CD4-positive, alpha-beta T cell treated with Interleukin-6 at 100 ng/mL for 8 hours (primary cell): Measurements from ENCODE around the gene MLKL.

Experiments used
- DNase-seq: peaks from one replicate; pipeline ENCODE4 v3.0.0-alpha.2; 2020; ENCODE audit warnings: mixed read lengths, low spot score

Gene MLKL

DNA sequence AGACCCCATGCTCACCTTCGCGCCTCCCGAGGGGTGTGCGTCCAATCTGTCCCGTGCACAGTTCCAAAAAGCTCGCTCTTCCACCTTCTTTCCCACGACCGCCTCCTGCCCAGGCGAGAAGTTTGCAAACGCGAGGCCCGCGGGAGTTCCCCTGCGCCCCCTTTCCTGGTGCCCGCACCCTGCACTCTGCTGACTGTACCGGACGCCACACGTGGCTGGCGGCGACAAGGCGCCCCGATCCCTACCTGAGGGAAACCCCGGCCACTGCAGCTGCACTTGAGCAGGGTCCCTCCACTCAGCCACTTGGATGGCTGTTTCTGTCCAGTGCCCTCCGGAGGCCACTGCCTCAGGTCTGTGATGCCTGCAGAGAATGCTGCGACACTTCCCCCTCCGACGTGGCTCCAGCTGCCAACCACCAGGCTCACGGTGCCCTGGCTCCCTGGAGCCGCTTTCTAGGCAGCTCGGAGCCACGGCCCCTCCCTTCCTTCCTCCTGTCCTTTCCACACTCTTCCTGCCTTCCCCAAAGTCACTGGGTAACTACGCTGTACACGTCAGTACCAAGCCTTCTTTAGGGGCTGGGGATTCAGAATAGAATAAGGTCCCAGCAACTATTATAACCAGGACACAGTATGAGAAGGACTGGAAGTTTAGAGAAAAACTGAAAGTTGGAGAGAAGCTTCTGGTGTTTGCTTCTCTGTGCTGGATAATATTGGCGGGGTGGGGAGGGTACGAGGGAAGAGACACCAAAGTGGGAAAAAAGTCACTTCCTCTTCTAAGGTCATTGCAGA, at the start of gene MLKL:
MLKL (minus strand) TSS at position 425 of the 788 bp plus-strand sequence. CDS start 5,105 bp downstream, outside the sequence.
- DNase-seq: peak; percentile 51

DNA sequence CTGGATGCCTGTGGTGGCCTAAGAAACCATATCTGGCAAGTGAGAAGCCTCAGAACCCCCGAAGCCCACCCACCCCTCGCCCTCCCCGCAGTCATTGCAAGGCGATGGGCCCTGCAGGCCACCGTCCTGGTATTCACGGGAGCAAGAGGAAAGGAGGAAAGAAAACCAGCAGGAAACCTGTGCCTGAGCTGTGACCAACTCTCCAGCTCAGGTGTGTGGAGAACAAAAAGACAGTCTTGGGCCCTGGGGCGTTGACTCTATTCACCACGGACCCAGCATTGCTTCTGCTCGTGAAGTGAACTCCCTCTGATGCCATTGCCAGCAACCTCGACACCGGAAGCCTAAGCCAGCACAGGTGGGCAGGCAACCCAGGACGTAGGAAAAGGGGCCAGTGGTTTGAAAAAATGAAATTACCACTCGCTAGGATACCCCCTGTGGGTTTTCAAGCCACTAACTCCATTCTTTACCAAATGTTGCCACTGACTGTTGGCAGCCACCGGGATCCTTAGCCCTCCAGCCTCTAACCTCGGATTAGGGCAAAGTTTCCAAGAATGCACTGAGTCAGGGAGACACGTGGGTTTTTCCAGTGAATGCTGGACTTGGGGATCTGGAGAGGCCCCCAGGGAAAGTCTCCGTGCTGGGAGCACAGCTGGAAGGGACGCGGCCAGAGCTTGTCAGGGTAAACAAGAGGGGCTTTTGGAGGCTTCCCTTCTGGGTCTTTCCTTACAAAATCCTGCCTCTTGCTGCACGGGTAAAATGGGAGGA, 48.8 kb upstream of the MLKL start:
- no peak for DNase-seq

DNA sequence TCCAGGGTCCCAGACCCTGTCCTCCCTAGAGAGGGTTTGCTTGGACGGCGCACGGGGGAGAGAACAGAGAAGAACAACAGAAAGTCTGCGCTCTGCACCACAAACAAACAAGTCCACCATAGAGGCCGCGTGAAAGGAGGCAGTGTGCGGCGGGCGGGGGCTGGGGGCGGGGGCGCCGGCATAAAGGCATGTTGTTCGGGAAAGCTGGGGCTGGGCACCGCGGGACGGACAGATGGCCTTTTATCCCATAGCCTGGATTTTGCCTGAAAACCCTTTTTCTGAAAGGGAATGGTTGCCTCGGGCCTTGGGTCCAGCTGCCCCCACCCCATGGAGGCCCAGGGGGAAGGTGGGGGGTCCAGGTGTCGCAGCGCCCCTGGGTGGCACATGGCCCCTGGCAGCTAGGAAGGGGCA, 48.0 kb upstream of the MLKL start:
- no peak for DNase-seq

DNA sequence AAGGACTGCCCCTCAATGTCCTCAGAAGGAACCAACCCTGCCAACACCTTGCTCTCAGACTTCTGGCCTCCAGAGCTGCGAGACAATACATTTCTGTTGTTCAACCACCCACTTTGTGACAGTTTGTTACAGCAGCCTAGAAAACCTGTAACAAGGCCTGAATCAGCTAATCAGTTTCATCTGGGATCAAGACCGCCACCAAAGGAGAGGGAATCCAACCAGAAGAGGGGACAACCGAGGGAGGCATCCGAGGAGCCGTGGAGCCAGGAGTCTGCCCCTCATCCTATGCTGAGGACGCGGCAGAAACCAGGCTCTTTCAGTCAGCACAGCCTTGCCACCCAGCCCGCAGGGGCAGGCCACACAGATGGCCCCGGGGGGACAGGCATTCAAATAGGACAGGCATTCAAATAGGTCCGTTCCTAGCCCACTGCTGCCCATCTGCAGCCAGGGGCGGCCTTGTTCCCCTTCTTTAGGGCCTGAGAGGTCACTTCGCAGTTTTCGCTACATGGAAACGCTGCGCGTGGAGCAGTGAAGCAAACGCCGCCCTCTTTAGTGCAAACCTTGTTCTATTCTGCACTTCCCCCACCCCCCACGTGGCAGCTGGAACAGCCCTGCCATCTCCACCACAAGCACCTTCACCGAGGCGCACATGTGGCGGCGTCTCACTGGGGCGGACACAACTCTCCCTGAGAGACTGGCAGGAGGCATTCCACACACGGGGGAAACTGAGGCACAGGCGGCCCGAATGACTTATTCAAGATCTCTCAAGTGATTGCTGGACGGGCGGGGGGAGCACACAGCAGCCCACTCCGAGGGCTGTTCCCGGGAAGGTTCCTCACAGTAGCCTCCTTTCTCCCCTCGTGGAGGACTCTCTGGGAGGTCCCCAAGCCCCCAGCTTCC, 47.3 kb upstream of the MLKL start:
- no peak for DNase-seq

DNA sequence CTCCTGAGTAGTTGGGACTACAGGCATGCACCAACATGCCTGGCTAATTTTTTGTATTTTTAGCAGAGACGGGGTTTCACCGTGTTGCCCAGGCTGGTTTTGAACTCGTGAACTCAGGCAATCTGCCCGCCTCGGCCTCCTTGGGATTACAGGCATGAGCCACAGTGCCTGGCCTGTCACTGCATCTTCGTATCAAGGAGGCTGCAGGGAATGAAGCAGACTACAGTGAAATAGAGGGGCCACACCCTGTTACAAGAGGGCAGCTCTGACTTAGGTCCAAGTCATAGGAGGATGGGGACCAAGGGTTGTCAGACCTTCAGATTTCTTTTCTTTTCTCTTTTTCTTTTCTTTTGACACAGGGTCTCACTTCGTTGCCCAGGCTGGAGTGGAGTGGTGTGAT, 45.3 kb upstream of the MLKL start:
- no peak for DNase-seq

DNA sequence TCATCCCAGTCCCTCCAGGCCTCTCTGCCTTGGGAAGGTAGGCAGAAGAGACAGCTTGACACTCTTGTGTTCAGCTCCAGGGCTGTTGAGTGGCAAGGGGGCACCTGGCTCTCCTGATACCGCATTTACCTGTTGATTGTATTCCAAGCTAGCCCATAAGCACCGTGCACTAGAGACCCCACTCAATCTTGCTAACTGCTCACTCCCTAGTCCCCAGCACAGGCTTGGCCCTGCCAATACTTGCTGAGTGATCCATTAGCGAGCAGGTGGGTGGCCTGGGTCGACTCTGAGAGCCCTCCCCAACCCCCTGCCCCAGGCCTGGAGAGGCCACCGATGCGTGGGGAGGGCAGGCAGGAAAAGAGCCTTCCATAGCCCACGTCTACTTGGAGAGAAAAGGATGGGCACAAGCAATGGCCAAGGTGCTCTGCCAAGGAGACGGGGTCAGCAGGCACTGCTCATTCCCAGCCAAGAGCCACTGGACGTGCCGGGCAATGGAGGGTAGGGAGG, 44.5 kb upstream of the MLKL start:
- no peak for DNase-seq

DNA sequence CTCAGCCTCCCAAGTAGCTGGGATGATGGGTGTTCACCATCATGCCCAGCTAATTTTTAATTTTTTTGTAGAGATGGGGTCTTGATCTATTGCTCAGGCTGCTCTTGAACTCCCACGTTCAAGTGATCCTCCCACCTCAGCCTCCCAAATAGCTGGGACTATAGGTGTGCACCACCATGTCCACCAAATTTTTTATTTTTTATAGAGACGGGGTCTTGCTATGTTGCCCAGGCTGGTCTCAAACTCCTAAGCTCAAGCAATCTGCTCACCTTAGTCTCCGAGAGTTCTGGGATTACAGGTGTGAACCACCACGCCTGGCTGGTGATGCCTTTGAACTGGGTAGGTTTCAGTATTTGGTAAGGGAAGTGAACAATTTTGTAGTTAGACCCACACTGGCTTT, 43.9 kb upstream of the MLKL start:
- no peak for DNase-seq

DNA sequence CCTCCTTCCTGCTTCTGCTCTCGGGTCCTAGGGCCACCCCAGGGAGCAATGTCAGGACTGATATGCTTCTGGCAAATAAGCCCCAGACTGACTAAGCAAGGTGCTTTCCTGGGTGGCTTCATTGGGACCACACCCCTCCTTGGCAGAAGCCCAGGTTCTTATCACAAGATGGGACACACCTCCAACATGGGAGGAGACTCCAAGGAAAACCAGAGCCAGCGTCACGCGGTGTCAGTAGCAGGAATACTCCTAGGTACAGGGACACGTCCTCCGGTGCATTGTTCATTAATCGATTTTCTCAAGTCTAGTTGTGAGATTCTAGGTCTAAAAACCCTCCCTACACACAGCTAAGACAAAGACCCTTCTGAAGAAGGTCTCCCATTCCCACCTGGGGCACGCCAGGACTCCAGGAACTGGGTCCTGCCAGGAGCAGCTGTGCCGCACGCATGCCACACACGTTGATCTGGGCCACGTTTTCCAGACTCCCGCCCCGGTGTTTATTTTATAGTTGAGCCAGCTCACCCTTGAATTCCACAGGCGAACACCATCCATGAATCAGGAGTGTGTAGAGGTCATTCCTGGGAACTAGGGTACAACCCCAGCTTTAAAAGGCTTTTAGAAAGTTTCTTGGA, 43.1 kb upstream of the MLKL start:
- no peak for DNase-seq

DNA sequence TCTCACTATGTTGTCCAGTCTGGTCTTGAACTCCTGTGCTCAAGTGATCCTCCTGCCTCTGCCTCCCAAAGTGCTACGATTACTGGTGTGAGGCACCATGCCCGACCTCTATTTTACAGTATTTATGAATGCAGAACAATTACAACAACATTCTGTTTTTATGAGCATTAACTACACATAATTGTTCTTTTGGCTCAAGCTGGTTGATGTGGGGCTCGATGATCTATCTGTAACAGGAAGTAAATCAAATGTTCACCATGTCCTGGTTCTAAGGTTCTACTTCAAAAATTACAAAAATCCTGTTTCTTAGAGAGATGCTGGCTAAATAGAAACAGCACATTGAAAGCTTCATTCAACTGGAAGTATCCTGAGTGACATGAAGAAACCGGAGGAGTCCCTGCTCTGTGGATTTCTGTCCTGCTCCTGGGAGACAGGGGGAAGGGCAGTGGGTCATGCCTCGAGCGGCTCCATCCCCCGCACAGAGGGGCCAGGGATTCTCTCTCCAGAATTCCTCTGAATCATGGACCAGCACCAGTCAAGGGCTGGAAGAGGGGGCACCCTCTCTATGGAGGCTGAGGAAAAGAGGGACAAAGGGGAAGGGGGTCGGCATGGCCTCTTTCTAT, 42.5 kb upstream of the MLKL start:
- DNase-seq: no peak

DNA sequence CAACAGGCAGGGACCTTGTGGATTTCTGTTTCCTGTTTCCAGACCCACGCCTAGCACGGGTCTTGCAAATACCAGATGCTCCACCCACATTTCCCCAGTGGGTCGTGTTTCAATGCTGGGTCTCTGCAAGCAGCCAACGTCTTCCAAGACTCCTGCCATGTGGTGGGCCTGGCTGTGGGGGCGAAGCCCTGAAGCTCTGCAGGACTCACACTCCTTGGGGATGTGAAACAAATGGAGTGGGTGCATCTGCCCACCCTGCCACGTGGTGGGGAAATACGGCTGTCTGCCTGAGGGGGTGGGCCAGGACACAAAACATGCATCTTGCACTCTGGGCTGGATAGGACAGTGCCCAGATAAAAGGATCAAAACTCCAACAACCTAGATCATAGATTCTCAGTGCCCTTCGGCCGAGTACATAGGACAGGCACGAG, 41.4 kb upstream of the MLKL start:
- DNase-seq: no peak

DNA sequence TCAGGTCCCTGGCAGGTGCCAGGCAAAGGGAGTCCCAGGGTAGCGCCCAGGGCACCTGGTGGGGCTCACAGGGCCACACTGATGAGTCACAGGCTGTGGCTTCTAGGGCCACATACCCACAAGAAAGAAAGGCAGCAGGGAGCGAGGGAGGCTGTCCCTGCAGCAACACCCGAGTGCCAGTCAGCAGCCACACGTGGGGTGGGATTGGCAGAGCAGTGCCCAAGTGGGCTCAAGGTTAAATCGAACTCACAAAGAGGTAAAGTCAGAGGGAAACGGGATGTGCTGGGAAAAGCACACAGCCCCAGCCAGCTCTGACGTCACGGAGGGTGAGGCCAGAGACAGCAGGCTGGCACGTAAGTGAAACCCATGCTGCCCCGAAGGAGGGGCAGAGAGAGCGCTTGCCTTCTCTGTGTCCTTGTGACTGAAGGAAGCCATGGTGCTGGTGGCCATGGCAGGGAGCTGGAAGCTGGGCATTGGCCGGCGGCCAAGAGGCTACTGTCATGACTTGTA, 40.2 kb upstream of the MLKL start:
- DNase-seq: no peak

DNA sequence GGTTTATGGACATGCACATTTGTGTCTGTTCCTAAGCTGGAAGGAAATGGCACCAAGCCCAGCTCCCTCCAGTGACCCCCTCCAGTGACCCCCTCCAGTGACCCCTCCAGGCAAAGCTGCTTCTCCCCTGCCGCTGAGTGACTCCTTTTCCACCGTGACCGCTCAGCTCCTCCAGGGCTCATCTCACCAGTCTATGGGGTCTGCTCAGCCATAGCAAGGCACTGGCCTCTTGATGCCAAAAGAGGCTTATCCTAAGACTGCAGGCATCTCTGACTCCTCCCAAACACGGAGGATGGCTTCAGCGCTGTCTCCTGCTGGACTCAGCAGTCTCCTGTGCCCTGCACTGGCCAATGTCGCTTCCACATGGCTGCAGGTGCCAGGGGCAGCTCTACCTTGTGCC, 38.6 kb upstream of the MLKL start:
- no peak for DNase-seq

DNA sequence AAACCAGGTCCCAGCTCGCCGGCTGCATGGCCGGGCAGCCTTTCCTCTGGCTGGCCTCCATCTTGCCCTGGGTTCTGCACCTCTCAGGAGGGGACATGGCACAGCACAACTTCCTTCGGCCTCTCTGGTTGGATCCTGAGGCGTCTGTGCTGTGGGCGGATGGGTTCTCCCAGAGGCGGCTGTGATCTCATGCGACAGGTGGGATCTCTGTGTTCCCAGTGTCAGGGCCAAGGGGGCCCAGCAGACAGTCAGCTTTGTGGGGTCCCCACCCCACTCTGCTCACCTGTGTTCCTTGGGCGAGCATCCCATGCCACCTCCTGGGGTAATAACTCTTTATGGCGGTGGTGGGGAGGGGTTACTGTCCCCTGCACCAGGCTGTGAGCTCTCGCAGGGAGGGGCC, 38.2 kb upstream of the MLKL start:
- no peak for DNase-seq

DNA sequence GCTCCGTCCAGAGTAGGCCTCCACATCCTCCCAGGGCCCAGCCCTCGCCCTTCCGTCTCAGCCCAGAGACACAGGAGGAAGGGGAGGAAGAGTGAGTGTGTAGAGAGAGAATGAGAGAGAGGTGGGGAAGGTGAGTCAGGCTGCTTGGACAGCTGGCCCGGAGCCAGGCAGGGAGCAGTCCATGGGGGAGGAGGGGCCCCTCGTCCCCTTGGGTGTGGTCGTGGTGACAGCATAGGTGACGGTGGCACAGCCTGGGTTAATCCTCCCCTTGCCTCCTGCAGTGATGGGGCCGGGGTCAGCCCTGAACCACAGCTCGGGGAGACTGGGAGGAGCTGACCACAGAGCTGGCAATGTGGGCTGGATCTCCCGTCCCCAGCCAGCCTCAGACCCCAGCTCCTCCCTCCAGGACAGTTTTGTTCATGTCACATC, 37.5 kb upstream of the MLKL start:
- no peak for DNase-seq

DNA sequence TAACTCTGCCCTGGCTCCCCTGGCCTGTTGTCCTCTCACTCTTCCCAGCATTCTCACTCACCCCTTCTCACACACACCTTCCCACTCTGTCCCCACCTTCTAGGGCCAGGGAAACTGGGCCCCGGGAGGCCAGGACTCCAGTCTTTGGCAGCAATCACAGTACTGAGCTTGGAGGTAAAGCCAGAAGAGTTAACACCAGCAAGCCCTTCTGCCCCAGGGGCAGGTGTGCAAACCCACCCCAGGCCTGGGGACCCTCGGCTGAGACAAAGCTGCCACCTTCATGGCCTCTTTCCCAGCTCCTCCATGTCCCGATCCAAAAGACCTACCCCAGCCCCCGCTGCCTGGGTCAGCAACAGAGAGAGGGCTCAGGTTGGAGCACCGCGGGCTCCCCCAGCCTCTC, 36.9 kb upstream of the MLKL start:
- no peak for DNase-seq

DNA sequence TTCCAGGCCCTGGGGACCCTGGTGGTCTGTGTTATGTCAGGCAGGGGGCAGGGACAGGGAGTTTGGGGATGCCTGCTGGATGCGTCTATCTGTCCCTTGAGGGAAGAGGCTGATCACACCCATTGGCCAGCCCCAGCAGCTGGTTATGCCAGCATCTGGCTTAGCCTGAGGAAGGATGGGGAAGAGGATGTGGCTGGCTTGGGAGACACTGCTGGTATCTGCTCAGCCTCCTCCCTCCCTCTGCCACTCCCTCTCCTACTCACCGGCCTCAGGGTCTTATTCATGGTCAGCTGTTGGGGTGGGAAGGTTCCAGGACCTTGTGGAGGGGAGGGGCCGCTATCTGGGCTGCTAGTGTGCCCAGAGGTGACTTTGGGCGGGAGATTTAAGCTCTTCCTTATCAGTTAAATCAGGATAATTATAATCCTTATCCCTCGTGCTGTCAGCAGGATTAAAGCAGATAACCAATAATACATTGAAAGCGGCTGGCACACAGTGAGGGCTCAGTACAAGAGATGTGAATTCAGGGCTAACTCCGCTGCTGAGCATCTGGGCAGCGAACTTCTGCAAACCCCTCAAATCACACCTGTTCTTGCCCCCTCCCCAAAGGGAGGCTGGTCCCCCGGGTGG, 36.0 kb upstream of the MLKL start:
- DNase-seq: no peak

DNA sequence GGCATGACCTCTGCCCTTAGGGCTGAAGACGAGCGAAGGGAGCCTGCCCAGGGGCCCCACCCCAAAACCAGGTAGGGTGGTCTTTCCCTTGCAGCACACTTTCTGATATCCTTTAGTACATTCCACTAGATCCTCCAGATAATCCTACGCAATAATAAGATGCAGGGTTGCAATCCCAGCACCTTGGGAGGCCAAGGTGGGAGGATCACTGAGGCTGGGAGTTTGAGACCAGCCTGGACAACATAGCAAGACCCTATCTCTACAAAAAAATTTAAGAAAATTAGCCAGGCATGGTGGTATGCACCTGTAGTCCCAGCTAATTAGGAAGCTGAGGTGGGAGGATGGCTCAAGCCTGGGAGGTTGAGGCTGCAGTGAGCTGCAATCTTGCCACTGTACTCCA, 34.9 kb upstream of the MLKL start:
- no peak for DNase-seq

DNA sequence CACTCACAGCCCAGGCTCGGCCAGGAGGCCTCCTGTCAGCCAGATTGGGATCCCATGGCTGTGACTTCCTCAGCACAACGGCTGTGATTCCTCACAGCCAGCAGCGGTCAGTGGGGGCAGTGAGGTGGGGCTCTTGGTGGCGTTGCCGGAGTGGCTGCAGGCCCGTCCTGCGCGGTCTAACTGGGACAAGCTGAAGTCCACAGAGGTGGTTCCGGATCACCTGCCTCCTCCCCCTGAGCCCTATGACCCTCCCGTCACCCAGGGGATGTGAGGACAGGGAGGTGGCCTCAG, 34.4 kb upstream of the MLKL start:
- no peak for DNase-seq

DNA sequence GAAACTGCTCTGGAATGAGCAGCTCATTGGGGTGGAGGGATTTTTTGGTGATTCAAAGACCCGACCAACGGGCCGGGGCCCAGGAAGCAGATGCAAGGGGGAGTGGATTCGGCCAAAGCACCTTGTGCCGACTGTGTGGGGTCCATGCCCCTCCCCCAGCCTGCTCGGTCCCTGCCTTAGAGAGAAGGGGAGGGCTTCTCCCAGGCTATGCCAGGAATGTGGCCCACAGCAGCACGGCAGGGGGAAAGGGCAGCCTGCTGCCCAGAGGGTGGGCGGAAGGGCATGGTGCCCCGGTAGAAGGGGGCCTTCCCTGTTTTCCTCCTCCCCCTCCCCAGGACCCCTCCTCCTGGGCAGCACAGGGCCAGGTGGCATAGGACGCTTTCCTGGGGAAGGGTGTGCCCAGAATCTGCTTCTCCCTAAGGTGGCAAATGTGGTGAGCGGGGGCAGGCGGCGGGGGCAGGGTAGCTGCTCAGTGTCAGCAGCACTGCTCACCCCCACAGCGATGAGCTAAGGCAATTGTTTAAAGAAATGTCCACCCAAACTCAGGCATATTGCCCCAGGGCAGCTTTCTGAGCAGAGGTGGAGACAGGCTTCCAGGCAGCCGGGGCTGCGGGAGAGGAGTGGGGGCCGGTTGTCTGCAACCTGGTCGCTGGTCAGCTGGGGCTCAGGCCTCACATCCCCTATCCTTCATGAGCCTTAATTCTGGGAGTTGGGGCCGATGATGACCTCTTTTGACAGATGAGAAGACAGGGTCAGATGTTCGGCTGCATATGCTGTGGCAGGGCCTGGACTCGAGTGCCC, 33.9 kb upstream of the MLKL start:
- no peak for DNase-seq
